Tibial nerve (tissue), 4 donors: ENCODE results near the gene ADAM19.

ENCODE experiments used
- CTCF ChIP-seq, 5 experiments: fragments of 200-600 bp in 3 of 5; fragments of 450-650 bp in 2 of 5; sonication (generic) in 3 of 5; IDR thresholded peaks; one replicate each; pipeline ENCODE4 v1.5.1; 2016 to 2019; ENCODE audit warnings: antibody characterized with exemption in 5 of 5, mild to moderate bottlenecking in 3 of 5, moderate library complexity in 2 of 5
- EP300 ChIP-seq, 2 donors: sonication (generic); formaldehyde crosslinking; IDR thresholded peaks; one replicate each; pipeline ENCODE4 v1.6.1; 2017; ENCODE audit warnings: antibody characterized with exemption in 2 of 2, mild to moderate bottlenecking in 1 of 2
- POLR2A ChIP-seq, 2 donors: fragments of 450-650 bp; IDR thresholded peaks; one replicate each; pipeline ENCODE4 v1.6.1; 2017; ENCODE audit warnings: antibody characterized with exemption in 2 of 2, mild to moderate bottlenecking in 2 of 2, moderate library complexity in 2 of 2

DNA sequence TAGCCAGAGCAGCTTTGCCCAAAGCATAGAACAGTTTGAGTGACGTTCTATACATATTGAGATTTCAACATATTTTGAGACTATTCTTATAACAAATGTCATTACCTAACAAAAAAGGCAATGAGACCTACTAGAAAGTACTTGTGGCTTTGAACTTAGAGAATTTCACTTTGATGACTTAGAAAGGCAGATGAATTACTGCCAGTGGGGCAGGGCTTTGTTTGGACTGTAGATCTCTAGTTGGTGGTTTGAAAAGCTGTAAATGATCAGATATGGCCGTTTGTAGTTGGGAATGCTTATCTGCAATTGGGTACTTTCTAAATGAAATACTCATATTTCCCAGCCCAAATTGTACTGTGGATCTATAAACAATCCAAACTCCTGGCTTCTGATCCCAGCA is 48.6 kb upstream of the ADAM19 start:
- no peak for TF ChIP-seq POLR2A (IDR thresholded peaks at IDR 0.05)
- TF ChIP-seq CTCF (IDR thresholded peaks at IDR 0.05) = no peak
- TF ChIP-seq EP300 (IDR thresholded peaks at IDR 0.05) = no peak
